Measurements from ENCODE around the gene INSM1.

The INSM1 gene

GRCh38 chr20:20365480-20366161 lies 2.3 kb upstream of the INSM1 start:
- DNase-seq (ENCODE audit: extremely low read depth, low read depth) = no peak
- H3K4me3 ChIP-seq (replicated peaks; ENCODE audit: low read depth, low read length) = no peak overlapping the region
- TF ChIP-seq CTCF (IDR thresholded peaks at IDR 0.05; ENCODE audit: low read depth, low read length, missing control alignments) = no peak

- no peak overlapping the region for H3K4me3 ChIP-seq (replicated peaks; ENCODE audit: low read depth, low read length)
- no peak for TF ChIP-seq CTCF (IDR thresholded peaks at IDR 0.05; ENCODE audit: low read depth, low read length, missing control alignments)
- DNase-seq (ENCODE audit: extremely low read depth, low read depth) = no peak
Observed at GRCh38 chr20:20366551-20366875, 1.4 kb upstream of the INSM1 start.

GRCh38 chr20:20366876-20367574 lies 879 bp upstream of the INSM1 start:
- no peak for TF ChIP-seq CTCF (IDR thresholded peaks at IDR 0.05; ENCODE audit: low read depth, low read length, missing control alignments)

GRCh38 chr20:20368418-20369249 lies 730 bp downstream of the INSM1 start:
- no peak for DNase-seq (ENCODE audit: extremely low read depth, low read depth)
- TF ChIP-seq CTCF (IDR thresholded peaks at IDR 0.05; ENCODE audit: low read depth, low read length, missing control alignments) = no peak
- no peak overlapping the region for H3K4me3 ChIP-seq (replicated peaks; ENCODE audit: low read depth, low read length)

More at GRCh38 chr20:20366876-20367574, 879 bp upstream of the INSM1 start:
- no peak for DNase-seq (ENCODE audit: extremely low read depth, low read depth)
- H3K4me3 ChIP-seq (replicated peaks; ENCODE audit: low read depth, low read length) = no peak overlapping the region

- TF ChIP-seq CTCF (IDR thresholded peaks at IDR 0.05; ENCODE audit: low read depth, low read length, missing control alignments) = no peak
- no peak for DNase-seq (ENCODE audit: extremely low read depth, low read depth)
- no peak overlapping the region for H3K4me3 ChIP-seq (replicated peaks; ENCODE audit: low read depth, low read length)
Observed at GRCh38 chr20:20369250-20370093, 1.6 kb downstream of the INSM1 start.

GRCh38 chr20:20370094-20370575 lies 2.2 kb downstream of the INSM1 start:
- H3K4me3 ChIP-seq (replicated peaks; ENCODE audit: low read depth, low read length) = no peak overlapping the region
- no peak for TF ChIP-seq CTCF (IDR thresholded peaks at IDR 0.05; ENCODE audit: low read depth, low read length, missing control alignments)
- DNase-seq (ENCODE audit: extremely low read depth, low read depth) = no peak
